Loucy (cell line): ENCODE results near the gene EFS.

Source experiments
- H2AFZ ChIP-seq: fragments of 200-600 bp; sonication (generic); 2 replicates; pipeline ENCODE4 v1.6.0; 2016; ENCODE audit warnings: antibody characterized with exemption, mild to moderate bottlenecking, low read length, moderate library complexity
- H3F3A ChIP-seq: fragments of 200-600 bp; 2 replicates; pipeline ENCODE4 v1.6.0; 2016; ENCODE audit warnings: antibody characterized with exemption, low read depth, mild to moderate bottlenecking
- H3K27me3 ChIP-seq: fragments of 200-600 bp; sonication (generic); 2 replicates; pipeline ENCODE4 v1.6.1; 2014; ENCODE audit warnings: low read length, mild to moderate bottlenecking; ENCODE audit not compliant: insufficient read depth, poor library complexity, severe bottlenecking
- H3K36me3 ChIP-seq: fragments of 200-600 bp; sonication (generic); 2 replicates; pipeline ENCODE4 v1.6.1; 2016; ENCODE audit warnings: low read length; ENCODE audit not compliant: insufficient read depth
- H3K4me1 ChIP-seq: fragments of 200-600 bp; sonication (generic); 2 replicates; pipeline ENCODE4 v1.5.1; 2014; ENCODE audit warnings: low read length, mild to moderate bottlenecking; ENCODE audit not compliant: insufficient read depth, poor library complexity, severe bottlenecking
- H3K4me2 ChIP-seq: fragments of 200-600 bp; sonication (generic); 2 replicates; pipeline ENCODE4 v1.6.0; 2014; ENCODE audit warnings: antibody characterized with exemption, low read length, low read depth, mild to moderate bottlenecking; ENCODE audit not compliant: poor library complexity, severe bottlenecking
- H3K4me3 ChIP-seq: fragments of 200-600 bp; sonication (generic); 2 replicates; pipeline ENCODE4 v1.5.1; 2014; ENCODE audit warnings: low read length, mild to moderate bottlenecking, mixed read lengths; ENCODE audit not compliant: poor library complexity, severe bottlenecking
- H3K79me2 ChIP-seq: fragments of 200-600 bp; sonication (generic); 2 replicates; pipeline ENCODE4 v1.6.1; 2014; ENCODE audit warnings: low read length; ENCODE audit not compliant: insufficient read depth
- H3K9ac ChIP-seq: fragments of 200-600 bp; sonication (generic); 2 replicates; pipeline ENCODE4 v1.6.0; 2014; ENCODE audit warnings: mild to moderate bottlenecking, low read depth, low read length, moderate library complexity; ENCODE audit not compliant: poor library complexity, severe bottlenecking
- H3K9me2 ChIP-seq: fragments of 200-600 bp; sonication (generic); replicated peaks from 2 replicates; pipeline ENCODE4 v1.6.1; 2016; ENCODE audit warnings: low read depth, low read length, mixed read lengths
- H3K9me3 ChIP-seq: fragments of 200-600 bp; sonication (generic); 2 replicates; pipeline ENCODE4 v1.6.1; 2014; ENCODE audit warnings: mild to moderate bottlenecking, antibody characterized with exemption, low read length, low read depth; ENCODE audit not compliant: insufficient read depth
- H4K20me1 ChIP-seq: fragments of 200-600 bp; sonication (generic); 2 replicates; pipeline ENCODE4 v1.6.0; 2014; ENCODE audit warnings: antibody characterized with exemption, low read length, mild to moderate bottlenecking; ENCODE audit not compliant: insufficient read depth, poor library complexity, severe bottlenecking
- CTCF ChIP-seq: fragments of 200-600 bp; sonication (generic); conservative IDR thresholded peaks from 2 replicates; pipeline ENCODE4 v1.5.1; 2014; ENCODE audit warnings: mild to moderate bottlenecking, antibody characterized with exemption, low read length
- EZH2phosphoT487 ChIP-seq: fragments of 200-600 bp; IDR thresholded peaks from 2 replicates; pipeline ENCODE4 v1.6.1; 2018; ENCODE audit warnings: antibody characterized with exemption, mild to moderate bottlenecking, moderate library complexity, borderline replicate concordance

The EFS gene

DNA sequence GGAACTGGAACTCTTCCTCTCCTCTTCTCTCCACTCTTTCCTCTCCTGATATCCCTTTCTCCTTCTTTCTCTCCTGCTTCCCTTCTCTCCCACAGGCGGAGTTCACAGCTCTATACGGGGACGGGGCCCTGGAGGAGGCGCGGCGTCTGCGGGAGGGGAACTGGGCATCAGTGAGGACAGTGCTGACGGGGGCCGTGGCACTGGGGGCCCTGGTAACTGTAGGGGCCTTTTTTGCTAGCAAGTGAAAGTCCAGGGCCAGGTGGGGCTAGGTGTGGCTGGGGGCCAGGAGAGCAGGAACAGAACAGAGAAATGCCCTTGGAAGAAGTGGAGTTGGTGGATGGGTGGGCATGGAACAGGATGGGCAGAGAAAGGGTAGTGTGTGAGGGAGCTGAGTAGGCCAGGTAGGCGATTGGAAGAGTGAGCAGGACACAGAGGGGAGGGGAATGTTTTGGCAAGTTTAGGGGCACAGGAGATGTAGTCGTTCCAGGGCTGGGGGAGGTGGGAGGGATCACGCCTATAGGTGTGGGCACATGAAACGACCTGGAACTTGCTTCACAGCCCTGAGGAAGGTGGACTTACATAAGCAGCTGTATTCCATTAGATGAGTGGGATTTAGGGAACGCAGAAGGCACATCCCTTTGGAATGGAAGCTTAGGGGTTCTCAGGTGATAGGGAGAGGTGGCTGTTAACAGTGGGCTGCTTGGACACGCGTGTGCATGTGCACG, 56.1 kb downstream of the EFS start:
- H3K9me2 ChIP-seq, result no peaks in the 10 kb centered on the region
- no peaks in the 10 kb centered on the region for H3K27me3 ChIP-seq
- H3K79me2 ChIP-seq, result peaks cover 51% of the 10 kb centered on the region
- H3K4me3 ChIP-seq, result peak overlapping the region; percentile 85
- no peak overlapping the region for H2AFZ ChIP-seq
- H3K36me3 ChIP-seq, result no peaks in the 10 kb centered on the region
- no peaks in the 10 kb centered on the region for H3K9me3 ChIP-seq
- no peaks in the 10 kb centered on the region for H3F3A ChIP-seq
- peak overlapping the region; percentile 97 for H3K9ac ChIP-seq
- H3K4me2 ChIP-seq, result peak overlapping the region; percentile 91
- peaks cover 31% of the 10 kb centered on the region for H3K4me1 ChIP-seq
- H4K20me1 ChIP-seq, result peaks cover 9% of the 10 kb centered on the region
- TF ChIP-seq EZH2phosphoT487, result no peak
- TF ChIP-seq CTCF, result no peak

- Histone ChIP-seq H2AFZ (no peak overlapping the region), H3K9ac (peak overlapping the region; percentile 97), H3K79me2 (peaks cover 51% of the 10 kb centered on the region), H3K4me3 (peak overlapping the region; percentile 85), H3K36me3 (no peaks in the 10 kb centered on the region), H3K4me1 (peaks cover 35% of the 10 kb centered on the region), H3K9me3 (no peaks in the 10 kb centered on the region), H3K27me3 (no peaks in the 10 kb centered on the region), H3K4me2 (peak overlapping the region; percentile 91), H4K20me1 (peaks cover 9% of the 10 kb centered on the region), H3F3A (no peaks in the 10 kb centered on the region), H3K9me2 (no peaks in the 10 kb centered on the region)
- TF ChIP-seq CTCF, result no peak
- no peak for TF ChIP-seq EZH2phosphoT487
Measured at GRCh38 chr14:23307687-23308644, 57.0 kb downstream of the EFS start.

- Histone ChIP-seq H3K9ac (peak overlapping the region; percentile 97), H3K36me3 (no peaks in the 10 kb centered on the region), H3K9me2 (no peaks in the 10 kb centered on the region), H4K20me1 (peaks cover 9% of the 10 kb centered on the region), H3F3A (no peaks in the 10 kb centered on the region), H3K4me2 (peak overlapping the region; percentile 91), H3K79me2 (peaks cover 51% of the 10 kb centered on the region), H3K4me1 (peaks cover 35% of the 10 kb centered on the region), H2AFZ (no peak overlapping the region), H3K4me3 (peak overlapping the region; percentile 85), H3K9me3 (no peaks in the 10 kb centered on the region), H3K27me3 (no peaks in the 10 kb centered on the region)
- TF ChIP-seq CTCF (no peak), EZH2phosphoT487 (no peak)
Measured at GRCh38 chr14:23307146-23307530, 57.8 kb downstream of the EFS start.
